ENCODE results near the gene CLEC4M.
"Not testable (repeated sequence)": the region's sequence is repeated elsewhere in the genome, so short reads cannot be mapped to it uniquely, and the experiment has no call there.

The CLEC4M gene

GRCh38 chr19:7759156-7759555 lies 3.9 kb upstream of the CLEC4M start:
- no peak for TF ChIP-seq CTCF (IDR thresholded peaks at IDR 0.05; ENCODE audit: borderline replicate concordance, insufficient read depth, low read depth, low read length)
- no peak overlapping the region for H3K4me3 ChIP-seq (ENCODE audit: low read depth, low read length)

GRCh38 chr19:7763696-7764095 lies 653 bp downstream of the CLEC4M start:
- TF ChIP-seq CTCF (IDR thresholded peaks at IDR 0.05; ENCODE audit: borderline replicate concordance, insufficient read depth, low read depth, low read length), result no peak
- H3K4me3 ChIP-seq (ENCODE audit: low read depth, low read length), result no peak overlapping the region

GRCh38 chr19:7764157-7764556 lies 1.1 kb downstream of the CLEC4M start:
- not testable (repeated sequence) for H3K4me3 ChIP-seq (ENCODE audit: low read depth, low read length)

GRCh38 chr19:7765043-7765442 lies 2.0 kb downstream of the CLEC4M start:
- H3K4me3 ChIP-seq (ENCODE audit: low read depth, low read length), result not testable (repeated sequence)

GRCh38 chr19:7766535-7766934 lies 3.5 kb downstream of the CLEC4M start:
- no peak for TF ChIP-seq CTCF (IDR thresholded peaks at IDR 0.05; ENCODE audit: borderline replicate concordance, insufficient read depth, low read depth, low read length)
- H3K4me3 ChIP-seq (ENCODE audit: low read depth, low read length), result no peak overlapping the region

GRCh38 chr19:7767487-7767886 lies 4.4 kb downstream of the CLEC4M start:
- H3K4me3 ChIP-seq (ENCODE audit: low read depth, low read length), result no peak overlapping the region
- no peak for TF ChIP-seq CTCF (IDR thresholded peaks at IDR 0.05; ENCODE audit: borderline replicate concordance, insufficient read depth, low read depth, low read length)

GRCh38 chr19:7769171-7769570 lies 6.1 kb downstream of the CLEC4M start:
- no peak for TF ChIP-seq CTCF (IDR thresholded peaks at IDR 0.05; ENCODE audit: borderline replicate concordance, insufficient read depth, low read depth, low read length)
- H3K4me3 ChIP-seq (ENCODE audit: low read depth, low read length), result no peak overlapping the region

- no peak for TF ChIP-seq CTCF (IDR thresholded peaks at IDR 0.05; ENCODE audit: borderline replicate concordance, insufficient read depth, low read depth, low read length)
- no peak overlapping the region for H3K4me3 ChIP-seq (ENCODE audit: low read depth, low read length)
These were observed 8.0 kb downstream of the CLEC4M start for GRCh38 chr19:7771072-7771471.

Measured in GM12875 (cell line).